ENCODE results near the gene PXYLP1.
"Not testable (repeated sequence)": the region's sequence is repeated elsewhere in the genome, so short reads cannot be mapped to it uniquely, and the experiment has no call there.

Gene PXYLP1, protein sequence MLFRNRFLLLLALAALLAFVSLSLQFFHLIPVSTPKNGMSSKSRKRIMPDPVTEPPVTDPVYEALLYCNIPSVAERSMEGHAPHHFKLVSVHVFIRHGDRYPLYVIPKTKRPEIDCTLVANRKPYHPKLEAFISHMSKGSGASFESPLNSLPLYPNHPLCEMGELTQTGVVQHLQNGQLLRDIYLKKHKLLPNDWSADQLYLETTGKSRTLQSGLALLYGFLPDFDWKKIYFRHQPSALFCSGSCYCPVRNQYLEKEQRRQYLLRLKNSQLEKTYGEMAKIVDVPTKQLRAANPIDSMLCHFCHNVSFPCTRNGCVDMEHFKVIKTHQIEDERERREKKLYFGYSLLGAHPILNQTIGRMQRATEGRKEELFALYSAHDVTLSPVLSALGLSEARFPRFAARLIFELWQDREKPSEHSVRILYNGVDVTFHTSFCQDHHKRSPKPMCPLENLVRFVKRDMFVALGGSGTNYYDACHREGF

DNA sequence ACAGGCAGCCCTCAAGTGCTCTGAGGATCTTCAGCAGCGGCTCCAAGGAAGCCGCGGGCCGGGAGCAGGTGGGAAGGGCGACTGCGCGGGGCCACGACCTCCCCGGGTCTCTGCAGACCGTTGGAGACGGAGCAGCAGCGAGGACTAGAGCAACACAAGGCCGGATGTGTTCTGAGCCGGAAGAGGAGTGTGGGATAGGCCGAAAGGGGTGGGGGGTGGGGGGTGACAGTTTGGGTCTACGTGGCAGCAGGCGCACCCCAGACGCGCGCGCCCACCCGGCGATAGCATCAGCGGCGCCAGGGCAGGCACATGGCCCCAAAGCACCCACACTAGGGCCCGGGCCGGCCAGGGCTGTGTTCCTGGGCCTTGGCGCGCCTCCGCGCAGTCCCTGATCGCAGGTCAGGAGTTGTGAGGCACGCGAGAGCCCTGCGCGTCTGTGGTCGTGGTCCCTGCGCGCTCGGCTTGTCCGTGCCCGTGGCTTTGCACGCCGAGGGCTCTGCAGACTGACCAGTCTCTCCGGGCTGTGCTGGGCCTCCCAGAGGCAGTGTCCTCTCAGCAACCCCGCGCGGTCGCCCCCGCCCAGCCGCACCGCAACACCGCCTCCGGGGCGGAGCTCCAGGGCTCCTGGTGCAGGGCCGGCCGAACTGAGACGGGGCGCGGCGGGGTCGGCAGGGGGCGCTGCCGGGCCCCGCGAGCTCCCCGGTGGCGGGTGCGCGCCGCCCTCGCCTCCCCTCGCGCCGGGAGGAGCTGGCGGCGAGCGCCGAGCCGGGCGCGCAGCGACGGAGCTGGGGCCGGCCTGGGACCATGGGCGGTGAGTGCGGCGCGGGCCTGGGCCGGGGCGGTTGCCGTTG lies at the start of gene PXYLP1:
Gene PXYLP1, plus strand, starts transcription at position 725 of the 851 bp plus-strand sequence. CDS start 28,351 bp downstream, outside the sequence.
- peak; percentile 92 for DNase-seq

DNA sequence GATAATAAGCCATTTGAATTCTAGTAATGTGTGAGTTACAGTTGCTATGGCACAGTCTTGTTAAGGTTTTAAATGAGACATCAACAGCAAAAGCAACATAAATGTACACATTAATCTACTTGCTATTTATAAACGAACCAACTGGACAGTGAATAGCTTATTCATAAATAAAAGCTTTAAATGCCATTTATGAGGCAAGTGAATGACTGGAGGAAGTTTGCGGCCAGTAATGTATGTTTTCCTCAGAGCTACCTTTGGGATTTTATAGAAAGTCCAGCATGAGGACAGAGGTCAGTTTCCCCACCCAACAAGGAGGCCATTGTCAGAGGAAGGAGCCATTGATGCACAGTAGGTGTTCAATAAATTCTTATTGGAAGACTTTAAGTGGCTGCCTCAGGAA lies 48.0 kb upstream of the PXYLP1 start:
- DNase-seq, result no peak

DNA sequence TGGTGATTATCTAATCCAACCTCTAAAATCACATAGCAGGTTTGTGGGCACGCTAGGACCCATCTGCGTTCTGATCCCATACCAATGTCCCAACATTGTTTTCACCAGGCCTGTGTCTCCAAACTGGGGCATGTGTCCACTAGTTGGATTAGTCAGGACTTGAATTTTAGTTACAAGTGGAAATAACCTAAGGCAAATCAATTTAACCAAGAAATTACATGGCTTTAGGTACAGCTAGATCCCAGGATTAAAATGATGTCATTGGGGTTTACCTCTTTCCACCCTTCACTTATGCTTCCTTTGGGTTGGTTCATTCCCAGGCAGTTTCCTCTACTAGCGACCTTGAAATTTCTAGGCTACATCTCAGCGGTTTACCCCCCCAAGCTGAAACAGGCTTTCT lies 47.2 kb upstream of the PXYLP1 start:
- DNase-seq, result no peak

DNA sequence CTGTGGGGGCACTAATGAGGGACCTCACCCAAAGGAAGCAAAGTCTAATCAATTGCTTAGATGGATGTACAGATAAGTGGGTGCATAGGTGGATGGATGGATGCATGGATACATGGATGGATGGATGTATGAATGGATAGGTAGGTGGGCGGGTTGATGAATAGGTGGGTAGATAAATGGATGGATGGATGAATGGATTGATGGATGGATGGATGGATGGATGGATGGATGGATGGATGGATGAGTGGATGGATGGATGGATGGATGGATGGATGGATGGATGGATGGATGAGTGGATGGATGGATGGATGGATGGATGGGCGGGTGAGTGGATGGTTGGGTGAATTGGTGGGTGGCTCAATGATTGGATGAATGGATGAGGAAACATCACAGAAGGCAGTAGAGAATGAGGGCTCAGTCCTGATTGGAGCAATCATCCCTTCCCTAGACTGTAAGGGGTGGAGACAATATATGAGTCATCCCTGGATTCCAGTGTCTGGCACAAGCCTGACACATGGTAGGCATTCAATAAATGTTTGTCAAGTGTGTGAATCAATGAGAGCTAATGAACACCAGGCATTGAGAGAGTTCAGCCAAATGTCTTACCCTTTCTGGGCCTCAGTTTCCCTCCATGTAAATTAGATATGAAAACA lies 40.4 kb upstream of the PXYLP1 start:
- DNase-seq, result no peak

DNA sequence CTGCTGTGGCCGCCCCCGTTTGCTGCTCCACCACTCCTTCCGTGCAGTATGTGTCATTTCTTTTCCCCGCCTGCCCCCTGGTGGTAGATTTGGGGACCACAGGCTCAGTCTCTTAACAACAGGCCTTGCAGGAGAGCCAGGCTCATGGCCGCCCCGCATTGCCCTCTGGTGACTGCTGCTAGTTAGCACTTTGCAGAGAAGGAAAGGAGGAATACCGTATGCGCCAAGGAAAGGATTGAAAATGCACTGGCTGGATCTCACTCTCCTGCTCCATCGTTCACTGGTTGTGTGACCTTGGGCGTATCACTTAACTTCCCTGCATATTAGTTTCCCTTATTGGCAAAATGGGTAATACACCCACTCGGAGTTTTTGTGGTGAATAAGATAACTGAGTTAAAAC lies 39.3 kb upstream of the PXYLP1 start:
- peak; percentile 98 for DNase-seq

DNA sequence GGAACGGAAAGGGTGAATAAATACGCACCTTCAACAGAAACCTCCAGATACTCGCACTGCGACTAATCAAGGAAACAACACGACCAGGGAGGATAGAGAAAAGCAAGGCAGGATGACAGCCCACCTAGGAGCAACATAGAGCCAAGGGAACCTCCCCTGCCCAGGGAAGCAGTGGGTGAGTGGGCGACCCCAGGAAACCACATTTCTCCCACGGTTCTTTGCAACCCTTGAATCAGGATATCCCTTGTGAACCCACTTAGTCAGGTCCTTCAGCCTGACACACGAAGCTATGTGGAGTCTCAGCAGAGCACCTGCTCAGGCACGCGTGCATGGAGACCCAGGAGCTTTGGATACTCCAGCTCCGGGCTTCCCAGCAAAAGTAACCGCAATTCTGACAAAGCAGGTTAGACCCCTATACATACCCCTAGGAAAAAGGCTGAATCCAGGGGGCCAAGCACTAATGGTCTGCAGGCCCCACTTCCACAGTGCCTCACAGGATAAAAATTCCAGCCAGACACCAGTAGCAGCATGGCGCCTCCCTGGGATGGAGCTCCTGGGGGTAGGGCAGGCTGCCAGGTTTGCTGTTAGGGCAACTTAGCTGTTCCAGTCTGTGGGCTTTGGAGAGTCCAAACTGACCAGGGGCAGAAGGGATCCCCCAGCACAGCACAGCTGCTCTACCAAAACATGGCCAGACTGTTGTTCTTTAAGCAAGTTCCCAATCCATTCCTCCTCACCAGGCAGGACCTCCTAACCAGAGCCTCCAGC lies 38.4 kb upstream of the PXYLP1 start:
- no peak for DNase-seq

DNA sequence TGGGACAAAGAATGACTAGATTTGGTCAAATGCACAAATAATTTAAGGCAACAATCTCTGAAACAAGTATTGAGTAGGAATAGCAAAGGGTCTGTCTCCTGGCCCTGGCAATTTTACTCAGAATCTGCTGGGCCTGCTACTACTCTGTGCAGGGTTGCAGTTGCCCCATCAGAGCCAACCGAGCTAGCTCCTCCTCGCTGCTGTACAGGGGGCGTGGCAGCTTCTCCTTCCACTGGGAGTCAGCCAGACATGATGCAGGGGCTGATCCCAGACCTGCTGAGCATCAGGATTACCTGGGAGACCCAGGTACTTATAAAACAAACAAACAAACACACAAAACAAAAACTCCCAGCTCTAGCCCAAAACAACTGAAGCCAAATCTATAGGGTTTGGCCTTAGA lies 30.5 kb upstream of the PXYLP1 start:
- DNase-seq, result no peak

DNA sequence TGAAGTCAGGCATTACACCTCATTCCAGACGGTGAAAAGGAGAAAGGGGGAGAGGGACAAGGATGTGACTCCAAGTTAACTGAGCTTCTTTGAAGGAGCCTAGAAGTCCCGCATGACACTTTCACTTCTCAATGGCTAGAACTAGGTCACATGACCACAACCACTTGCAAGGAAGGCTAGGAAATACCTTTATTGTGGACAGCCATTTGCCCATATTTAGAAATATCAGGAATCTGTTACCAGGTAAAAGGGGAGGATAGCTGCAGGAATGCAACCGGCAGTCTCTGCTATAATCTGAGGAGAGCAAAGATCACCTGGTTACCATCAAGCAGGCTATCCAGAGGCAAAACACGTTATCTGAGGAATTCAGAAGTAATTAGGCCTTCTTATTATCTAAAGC lies 28.9 kb upstream of the PXYLP1 start:
- DNase-seq, result no peak

DNA sequence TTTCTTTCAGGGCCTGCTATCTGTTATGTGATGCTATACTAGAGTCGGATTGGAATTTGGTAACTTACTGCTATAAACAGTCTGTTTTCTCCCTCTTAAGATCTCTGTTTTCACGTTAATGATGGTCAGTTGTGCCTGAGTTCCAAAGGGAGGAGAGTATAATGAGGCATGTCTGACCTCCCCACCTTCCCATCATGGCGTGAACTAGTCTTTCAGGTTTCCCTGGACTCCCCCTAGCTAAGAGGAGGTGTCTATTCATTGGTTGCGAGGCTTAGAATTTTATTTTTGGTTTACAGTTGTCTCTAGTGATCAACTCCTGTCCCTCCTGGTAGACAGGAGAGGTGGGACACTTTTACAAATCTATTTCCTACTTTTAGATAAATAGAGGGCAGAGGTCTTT lies 27.8 kb upstream of the PXYLP1 start:
- no peak for DNase-seq

DNA sequence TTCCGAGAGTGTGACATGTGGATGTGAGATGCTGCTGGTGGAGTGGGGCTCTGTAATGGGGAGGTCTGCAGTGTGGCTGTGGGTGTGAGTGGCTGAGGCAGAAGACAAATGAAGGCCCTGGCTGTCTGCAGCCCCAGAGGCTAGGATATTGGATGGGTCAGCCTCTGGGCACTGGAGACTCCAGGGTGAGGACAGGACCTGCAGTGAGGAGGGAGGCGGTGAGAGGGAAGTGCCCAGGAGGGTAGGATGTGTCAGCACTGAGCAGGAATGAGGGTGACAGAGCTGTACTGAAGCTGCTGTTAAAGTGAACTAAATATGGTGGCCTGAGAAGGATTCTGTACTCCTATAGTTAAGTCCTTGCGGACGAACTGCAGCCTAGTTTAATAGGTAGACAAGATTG lies 27.3 kb upstream of the PXYLP1 start:
- DNase-seq, result no peak

DNA sequence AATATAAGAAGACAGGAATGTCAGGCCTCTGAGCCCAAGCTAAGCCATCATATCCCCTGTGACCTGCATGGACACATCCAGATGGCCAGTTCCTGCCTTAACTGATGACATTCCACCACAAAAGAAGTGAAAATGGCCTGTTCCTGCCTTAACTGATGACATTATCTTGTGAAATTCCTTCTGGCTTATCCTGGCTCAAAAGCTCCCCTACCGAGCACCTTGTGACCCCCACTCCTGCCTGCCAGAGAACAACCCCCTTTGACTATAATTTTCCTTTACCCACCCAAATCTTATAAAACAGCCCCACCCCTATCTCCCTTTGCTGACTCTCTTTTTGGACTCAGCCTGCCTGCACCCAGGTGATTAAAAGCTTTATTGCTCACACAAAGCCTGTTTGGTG lies 20.3 kb upstream of the PXYLP1 start:
- DNase-seq, result not testable (repeated sequence)

DNA sequence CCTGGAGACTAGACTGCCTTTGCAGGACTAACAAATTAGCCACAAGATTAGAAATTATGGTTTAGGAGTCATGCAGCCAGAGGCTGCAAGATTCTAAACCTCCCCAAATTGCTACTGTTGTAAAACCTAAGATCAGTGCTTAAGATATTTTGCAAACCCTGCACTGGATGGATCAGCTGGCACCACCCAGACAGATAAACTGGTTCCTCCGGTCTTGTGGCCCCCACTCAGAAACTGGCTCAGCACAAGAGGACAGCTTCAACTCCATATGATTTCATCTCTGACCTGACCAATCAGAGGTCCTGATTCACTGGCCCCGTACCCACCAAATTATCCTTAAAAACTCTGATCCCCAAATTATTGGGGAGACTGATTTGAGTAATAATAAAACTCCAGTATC lies 19.5 kb upstream of the PXYLP1 start:
- no peak for DNase-seq

DNA sequence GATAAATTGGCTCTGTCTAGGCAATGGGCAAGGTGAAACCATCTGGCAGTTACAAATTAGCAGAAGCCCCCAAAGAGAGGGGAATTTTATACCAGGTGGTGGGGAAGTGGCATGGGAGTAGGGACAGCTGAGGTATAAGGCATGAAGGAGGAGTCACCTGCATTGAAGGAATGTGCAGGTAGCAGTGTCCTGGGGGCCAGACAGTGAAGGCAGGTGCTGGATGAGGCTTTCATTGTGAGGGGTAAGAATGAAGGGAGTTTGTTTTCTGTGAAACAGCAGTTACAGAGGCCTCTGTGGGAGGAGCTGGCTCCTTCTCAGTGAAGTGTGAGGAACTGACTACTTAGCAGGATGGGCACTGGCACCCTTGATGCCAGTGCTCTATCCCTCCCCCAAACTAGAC lies 19.1 kb upstream of the PXYLP1 start:
- no peak for DNase-seq

DNA sequence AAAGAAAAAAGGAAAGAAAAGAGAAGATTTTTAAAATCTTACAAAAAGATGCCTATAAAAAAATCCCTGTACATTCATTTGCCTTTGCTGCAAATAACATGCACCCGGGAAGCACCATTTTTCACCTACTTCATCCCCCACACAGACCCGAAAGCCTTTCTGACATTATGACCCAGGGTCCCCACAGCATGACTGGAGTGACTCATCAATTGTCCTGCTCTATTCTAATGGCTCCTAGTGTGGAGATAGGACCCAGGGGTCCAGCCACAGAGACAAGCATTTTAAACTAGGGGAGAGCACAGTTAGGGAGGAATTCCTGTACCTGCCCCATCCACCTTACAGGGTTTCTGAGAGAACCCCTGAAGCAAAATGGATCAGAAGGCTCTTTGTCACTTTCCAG lies 14.7 kb upstream of the PXYLP1 start:
- DNase-seq, result no peak

DNA sequence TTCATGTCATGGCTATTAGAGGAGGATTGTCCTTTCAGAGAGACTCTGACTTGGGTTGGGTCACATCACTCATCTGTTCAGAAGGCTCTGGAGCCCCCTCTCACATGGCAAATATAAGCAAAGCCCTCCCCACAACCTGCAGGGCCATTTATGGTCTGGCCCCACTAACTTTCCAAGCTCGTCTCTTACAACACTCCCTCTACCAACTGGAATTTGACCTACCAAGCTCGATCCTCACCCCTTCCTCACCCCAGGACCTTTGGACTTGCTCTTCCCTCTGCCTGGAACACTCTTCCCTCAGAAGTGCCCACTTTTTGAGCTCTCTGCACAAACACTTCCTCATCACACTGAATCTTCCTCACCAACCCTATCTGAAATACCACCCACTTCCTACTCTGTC lies 14.2 kb upstream of the PXYLP1 start:
- no peak for DNase-seq

DNA sequence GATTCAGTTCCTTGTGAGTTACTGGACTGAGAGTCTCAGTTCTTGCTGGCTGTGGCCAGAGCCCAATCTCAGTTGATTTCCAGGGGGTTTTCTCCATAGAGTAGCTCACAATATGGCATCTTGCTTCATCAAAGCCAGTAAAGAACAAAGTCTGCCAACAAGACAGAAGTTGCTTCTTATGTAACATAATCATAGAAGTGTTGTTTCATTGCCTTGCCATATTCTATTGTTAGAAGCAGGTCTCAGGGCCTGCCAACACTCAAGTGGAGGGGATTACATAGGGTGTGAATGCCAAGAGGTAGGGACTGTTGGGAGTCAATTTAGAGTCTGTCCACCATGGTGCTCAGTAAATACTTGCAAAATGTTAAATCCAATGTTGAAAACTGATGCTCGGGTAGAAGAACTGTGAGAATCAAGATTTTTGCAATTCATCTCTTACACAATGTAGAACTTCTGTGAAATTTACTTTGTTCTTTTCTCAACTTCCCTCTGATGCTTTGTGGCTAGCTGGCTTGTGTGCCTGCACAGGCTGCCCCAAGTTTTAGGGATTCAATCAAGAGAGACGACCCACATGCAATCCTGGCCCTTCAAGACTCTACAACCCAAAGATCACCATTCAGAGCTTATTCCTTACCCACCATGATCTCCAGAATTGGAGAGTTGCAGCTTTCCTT lies 13.3 kb upstream of the PXYLP1 start:
- no peak for DNase-seq

DNA sequence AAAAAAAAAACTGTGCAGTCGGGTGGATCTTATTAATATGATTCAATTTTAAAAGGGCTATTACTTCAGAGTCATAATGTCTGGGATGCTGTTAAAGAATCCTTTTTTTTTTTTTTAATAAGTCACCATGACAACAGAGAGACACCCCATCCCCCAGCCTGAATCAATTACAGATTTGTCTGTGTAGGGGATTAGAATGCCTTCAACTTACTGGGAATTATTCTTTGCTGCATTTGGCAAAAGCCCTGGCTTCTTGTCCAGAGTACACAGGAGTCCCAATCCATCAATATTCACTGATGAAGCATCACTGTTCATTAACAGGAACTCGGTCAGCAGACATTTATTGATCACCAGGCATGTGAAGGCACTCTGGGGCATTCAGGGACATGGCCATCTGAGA lies 12.7 kb upstream of the PXYLP1 start:
- no peak for DNase-seq

DNA sequence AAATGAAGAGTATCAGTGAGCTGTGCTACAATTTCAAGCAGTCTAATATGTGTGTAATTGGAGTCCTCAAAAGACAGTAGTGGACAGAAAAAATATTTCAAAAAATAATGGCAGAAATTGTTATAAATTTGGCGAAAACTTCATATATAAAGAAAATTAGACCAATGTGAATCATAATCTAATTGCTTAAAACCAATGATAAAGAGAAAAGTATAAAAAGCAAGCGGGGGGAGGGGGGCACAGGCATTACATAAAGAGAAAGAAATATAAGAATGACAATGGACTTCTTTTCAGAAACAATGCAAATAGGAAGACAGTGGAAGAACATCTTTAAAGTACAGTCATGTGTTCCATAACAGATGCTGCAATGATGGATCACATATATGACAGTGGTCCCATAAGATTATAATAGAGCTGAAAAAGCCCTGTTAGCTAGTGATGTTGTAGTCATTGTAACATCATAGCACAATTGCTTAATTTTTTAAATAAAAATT lies 7.9 kb upstream of the PXYLP1 start:
- DNase-seq, result no peak

DNA sequence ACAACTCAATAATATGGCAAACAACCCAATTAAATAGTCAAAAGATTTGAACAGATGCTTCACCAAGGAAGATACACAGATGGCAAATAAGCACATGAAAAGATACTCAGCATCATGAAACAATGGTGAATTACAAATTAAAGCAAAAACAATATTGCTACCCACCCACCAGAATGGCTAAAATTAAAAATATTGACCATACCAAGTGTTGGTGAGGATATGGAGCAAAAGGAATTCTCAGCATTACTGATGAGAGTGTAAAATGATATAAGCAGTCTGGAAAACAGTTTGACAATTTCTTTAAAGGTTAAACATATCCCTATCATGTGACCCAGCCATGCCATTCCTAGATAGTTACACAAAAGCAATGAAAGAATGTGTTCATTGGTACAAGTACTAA lies 5.7 kb upstream of the PXYLP1 start:
- no peak for DNase-seq

DNA sequence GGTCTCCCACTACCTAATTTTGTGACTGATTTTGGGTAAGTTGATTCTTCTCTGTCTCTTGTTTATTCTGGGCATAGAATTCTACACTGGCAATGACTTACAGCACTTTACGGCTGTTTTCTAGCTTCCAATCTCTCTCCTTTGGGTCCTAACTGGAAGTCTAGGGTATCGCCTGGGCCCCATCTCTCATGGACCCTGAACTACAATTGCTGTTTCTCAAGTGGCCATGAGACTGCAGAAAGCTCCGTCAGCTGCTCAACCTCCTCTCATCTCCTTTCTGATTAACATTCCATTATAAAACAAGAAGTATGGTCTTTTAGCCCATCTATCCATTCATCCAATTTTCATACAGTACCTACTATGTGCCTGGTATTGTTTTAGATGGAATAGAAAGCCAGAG lies 4.4 kb upstream of the PXYLP1 start:
- DNase-seq, result no peak

DNA sequence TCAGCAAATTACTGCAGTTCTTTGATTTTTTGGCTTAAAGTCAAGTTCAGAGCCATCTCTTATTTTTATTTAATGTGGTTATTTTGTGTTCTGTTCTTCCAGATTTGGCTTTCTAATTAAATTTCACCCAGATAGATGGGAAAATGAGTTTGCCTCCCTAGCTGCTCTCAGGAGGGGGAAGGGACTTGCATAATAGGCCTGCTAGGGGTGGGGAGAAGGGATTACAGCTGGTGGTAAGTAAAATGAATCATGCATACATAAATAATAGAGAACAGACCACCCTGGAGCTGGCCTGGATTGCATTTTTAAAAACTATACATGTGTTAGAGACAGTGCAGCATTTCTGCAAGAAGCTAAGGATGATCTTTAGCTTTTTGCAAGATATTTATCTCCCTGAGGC lies 3.9 kb upstream of the PXYLP1 start:
- DNase-seq, result no peak

DNA sequence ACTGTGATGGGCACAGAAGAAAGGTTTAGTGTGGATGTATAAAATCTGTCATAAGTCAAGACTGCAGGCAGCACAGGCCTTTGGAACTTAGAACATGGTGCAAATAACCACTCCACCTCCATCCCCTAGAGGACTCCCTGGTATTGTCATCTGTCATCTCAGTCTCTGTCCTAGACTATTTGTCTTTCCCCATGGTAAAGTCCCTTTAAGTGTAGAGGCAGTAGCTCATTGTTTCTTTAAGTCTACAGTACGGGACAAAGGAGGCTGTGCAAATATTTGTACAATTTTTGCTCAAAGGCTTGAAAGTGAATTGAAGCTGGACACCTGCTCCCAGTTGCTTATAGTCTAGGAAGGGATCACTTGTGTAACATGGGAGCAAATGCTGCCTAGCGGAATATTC lies 3.2 kb upstream of the PXYLP1 start:
- DNase-seq, result no peak

Measured in activated CD4-positive, alpha-beta T cell treated with anti-CD3 and anti-CD28 coated beads, Interleukin-2, Interleukin-6, amounts not matched to agents 100 ng/mL and 50 ng/mL, durations not matched to agents 16 hours and 8 hours (primary cell).